GM20431 (cell line): ENCODE data around the gene SPATA31D1.
"Not testable (repeated sequence)": the region's sequence is repeated elsewhere in the genome, so short reads cannot be mapped to it uniquely, and the experiment has no call there.

ENCODE experiments used
- in situ Hi-C: fragments of 300-500 bp; cut with MseI, MboI; formaldehyde crosslinking; loops from one replicate; pipeline ENCODE4 v1.15.0; 2020; ENCODE audit warnings: low sequenced_read_pairs; ENCODE audit not compliant: unreplicated experiment

SPATA31D1 gene

GRCh38 chr9:81988472-81988871, at the start of gene SPATA31D1:
Gene SPATA31D1 (plus strand): TSS chr9:81988772. CDS start chr9:81988819, 47 bp downstream.
- in situ Hi-C loops: not testable (repeated sequence)

DNA sequence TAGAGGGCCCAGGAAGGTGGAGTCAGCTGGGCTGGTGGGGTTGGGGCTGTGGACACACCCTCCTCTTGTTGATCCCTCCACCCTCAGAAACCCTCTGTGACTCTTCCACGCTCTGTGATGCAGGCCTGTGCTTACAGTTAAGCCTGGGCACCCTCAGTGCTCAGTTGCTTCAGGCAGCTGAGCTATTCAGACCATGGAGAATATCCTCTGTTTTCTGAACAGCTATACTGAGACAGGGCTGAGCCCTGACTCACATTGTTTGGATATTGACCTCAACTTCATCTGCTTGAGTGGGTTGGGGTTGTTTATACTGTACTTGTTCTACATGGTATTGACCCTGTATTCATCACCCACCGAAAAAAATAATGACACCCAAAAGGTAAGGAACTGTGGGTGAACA, 45.2 kb upstream of the SPATA31D1 start, which contains the start of gene SPATA31D3:
Gene SPATA31D3, plus strand, starts transcription at position 108 of the 400 bp plus-strand sequence. Its CDS starts 86 bp downstream, at position 194.
- in situ Hi-C loops: not testable (repeated sequence)

- in situ Hi-C loops: not testable (repeated sequence)
Measured at GRCh38 chr9:81948650-81949049, 39.9 kb upstream of the SPATA31D1 start.

DNA sequence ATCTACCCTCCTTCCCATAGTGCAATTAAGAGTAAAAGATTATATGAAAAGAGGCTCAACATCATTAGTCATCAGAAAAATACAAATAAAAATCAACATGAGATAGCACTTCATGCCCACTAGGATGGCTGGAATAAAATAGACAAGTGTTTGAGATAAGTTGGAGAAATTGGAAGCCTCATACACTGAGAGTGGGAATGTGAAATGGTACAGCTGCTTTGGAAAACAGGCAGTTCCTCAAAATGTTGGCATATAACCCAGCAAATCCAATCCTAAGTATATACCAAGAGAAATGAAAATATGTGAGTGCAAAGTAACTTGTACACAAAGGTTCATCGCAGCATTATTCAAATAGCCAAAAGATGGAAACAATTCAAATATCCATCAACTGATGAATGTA, 35.5 kb upstream of the SPATA31D1 start:
- in situ Hi-C loops: no loop called here

GRCh38 chr9:81955625-81956024, 32.9 kb upstream of the SPATA31D1 start:
- in situ Hi-C loops: no loop called here

DNA sequence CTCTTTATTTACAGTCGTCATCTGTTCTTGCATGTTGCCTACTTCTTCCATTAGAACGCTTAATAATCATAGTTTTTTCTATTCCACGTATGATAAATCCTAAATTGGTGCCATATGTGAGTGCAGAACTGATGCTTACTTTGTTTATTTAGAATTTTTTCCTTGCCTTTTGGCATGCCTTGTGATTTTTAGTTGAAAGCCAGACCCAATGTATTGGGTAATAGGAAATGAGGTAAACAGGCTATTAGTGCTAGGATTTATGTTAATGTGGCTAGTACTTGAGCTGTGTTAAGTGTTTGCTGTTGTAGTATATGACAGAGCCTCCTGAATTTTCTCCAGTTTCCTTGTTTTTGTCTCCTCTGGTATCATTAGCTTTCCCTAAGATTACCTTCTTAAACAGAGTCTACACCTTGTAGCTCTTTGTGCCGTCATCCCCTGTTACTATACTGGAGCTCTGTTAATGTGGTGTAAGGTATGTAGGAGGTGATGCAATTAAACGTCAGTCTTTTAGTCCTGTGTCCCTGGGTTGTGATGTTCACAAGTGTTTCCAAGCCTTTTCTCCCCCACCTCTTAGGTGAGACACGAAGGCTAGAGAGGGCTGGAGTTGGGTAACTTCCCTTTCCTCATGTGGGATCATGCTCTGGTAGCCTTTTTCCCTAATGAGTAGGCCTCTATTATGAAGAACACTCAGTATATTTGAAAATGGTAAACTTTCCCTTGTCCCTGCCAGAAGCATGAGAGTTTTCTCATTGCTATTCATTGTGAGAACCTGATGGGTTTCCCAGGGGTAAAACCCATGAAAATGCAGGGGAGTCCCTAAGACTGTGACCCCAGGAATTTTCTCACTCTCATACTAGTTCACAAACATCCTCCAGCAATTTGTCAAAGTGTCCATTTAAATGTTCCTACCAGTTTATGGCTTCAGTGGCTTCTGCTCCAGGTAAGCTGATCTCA, 24.1 kb upstream of the SPATA31D1 start:
- in situ Hi-C loops: no loop called here

DNA sequence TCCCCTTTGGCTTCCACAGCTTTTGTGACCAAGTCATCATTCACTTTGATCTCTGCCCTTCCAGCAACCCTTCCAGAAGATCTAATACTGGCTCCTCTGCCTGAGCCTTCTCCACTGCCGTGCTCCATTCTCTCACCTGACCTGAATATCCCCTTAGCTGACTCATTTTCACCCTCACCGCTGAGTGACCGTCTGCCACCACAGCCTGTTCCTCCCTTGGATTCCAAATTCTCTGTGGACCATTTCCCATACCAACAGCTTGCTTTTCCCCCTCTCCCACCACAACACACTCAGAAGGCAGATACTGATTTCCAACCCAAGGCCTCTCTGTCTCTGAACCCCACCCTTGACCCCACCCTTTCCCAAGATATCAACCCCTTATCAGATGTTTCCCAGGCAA, 20.5 kb upstream of the SPATA31D1 start:
- in situ Hi-C loops: no loop called here

- in situ Hi-C loops: no loop called here
Measured at GRCh38 chr9:81969971-81970370, 18.6 kb upstream of the SPATA31D1 start.

DNA sequence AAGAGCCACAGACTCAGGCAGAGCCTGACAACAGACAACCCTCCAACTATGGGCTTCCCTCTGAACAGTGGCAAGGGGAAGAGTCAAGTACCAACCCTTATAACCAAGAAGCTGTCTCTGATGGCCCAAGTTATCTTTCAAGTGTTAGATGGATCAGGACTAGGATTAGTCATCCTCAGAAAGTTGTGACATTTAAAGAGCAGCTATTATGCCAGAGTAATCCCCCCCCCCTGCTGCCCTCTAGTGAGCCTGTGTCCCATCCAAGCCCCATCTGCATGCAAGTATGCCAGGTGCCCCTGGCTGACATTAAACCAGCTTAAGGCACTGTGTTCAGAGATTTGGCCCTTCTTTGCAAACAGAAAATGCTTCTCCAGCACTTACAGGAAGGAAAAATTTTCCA, 16.8 kb upstream of the SPATA31D1 start:
- in situ Hi-C loops: no loop called here

- in situ Hi-C loops: no loop called here
Measured at GRCh38 chr9:81974764-81975163, 13.8 kb upstream of the SPATA31D1 start.

DNA sequence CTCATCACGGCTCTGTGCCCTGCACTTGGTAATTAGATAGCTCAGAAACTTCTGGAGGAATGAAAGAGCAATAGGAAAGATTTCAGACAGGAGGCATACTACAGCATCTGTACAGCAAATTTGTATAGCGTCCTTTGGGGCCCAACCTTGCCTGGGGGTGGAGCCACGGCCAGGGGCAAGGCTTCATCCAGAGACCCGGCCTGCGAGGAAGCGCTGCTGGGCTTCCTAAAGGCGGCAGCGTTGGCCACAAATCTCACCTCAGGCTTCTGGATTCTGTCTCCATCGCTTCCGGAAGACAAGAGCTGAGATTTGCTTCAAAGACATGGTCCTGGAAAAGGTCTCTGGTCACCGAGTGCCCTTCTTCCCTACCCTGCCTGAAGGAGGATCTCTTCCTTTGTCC, 12.2 kb upstream of the SPATA31D1 start:
- in situ Hi-C loops: no loop called here

- in situ Hi-C loops: no loop called here
Measured at GRCh38 chr9:81979196-81979595, 9.4 kb upstream of the SPATA31D1 start.

GRCh38 chr9:81980568-81980967, 8.0 kb upstream of the SPATA31D1 start:
- in situ Hi-C loops: no loop called here

- in situ Hi-C loops: no loop called here
Measured at GRCh38 chr9:81981883-81982282, 6.7 kb upstream of the SPATA31D1 start.

GRCh38 chr9:81984928-81985327, 3.6 kb upstream of the SPATA31D1 start:
- in situ Hi-C loops: no loop called here

DNA sequence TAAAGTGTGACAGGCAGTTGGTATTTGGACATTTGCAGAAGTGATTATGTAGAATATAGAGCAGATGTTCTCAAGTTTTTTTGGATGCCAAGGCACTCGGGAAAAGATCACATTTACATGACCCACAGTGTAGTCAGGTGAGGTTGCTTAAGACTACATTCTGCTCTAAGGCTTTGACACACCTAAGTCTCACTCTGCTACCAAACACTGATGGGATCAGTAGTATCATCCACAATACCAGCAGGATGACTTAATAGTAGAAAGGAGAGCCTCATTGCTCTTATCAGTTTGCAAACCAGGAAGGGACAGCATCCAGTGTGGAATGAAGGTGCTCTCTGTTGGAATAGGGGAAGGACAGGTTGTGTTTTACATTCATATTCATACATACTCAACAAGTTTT, 2.5 kb upstream of the SPATA31D1 start:
- in situ Hi-C loops: no loop called here

DNA sequence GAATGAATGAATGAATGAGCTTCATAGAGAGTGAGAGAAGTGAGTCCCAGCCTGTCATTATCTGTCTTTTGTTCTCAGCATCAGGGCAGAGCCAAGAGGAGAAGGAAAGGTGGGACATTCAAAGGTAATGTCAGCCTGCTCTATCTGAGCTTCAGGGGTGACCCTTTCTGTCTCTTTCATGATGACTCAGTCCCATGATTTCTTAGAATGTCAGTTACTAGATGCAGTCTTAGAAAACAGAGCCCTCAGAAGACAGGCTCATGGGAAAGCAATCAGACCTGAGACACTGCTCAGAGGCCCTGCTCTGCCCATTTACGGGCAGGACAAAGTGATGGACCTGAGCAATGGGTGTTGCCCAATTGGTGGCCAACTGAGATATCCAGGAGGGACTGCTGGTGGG, 1.1 kb downstream of the SPATA31D1 start:
- in situ Hi-C loops: no loop called here

- in situ Hi-C loops: no loop called here
Measured at GRCh38 chr9:81993656-81994055, 5.1 kb downstream of the SPATA31D1 start.

GRCh38 chr9:81999806-82000205, 11.2 kb downstream of the SPATA31D1 start:
- in situ Hi-C loops: no loop called here

DNA sequence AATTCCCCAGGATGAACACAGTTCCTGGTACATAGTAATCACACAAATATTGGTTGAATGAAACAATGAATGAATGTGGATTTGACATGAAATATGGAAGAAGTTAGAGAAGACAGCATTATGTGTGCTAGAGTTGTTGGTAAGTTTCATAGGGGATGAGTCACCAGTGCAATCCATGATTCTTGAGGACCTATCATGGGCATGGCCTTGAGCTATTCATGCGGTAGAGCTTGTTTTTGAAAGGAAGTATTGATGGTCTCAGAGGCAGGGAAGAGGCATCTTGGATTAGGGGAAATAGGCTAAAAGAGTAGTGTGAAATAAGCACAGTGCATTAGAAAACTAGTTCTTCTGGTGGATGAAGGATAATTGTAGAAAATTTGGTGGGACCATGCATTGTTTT, 22.1 kb downstream of the SPATA31D1 start:
- in situ Hi-C loops: no loop called here

DNA sequence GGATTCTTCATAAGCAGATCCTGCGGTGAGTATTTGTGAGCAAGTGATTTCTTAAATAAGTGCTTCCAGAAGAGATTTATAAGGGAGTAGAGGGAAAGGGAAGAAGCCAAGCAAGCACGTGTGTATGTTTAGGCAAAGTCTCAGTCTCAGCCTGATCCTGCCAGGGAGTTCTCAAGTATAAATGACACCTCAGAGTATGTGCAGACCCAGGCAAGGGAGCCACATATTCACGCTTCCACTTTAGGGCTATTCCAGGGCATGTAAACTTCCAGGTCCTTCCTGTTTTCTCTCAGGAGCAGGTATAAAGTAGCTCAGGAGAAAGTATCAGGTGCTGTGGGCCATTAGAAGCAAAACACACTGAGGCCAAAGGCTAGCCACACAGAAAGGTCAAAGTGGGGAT, 22.6 kb downstream of the SPATA31D1 start:
- in situ Hi-C loops: no loop called here

GRCh38 chr9:82012276-82012675, 23.7 kb downstream of the SPATA31D1 start:
- in situ Hi-C loops: no loop called here
